SU-DHL-6 (cell line): ENCODE results near the gene ADPRS.

Source experiments
- H2AFZ ChIP-seq: fragments of 200-600 bp; sonication (generic); 2 replicates; pipeline ENCODE4 v1.6.1; 2014; ENCODE audit warnings: low read depth, mild to moderate bottlenecking, moderate library complexity, mixed read lengths, antibody characterized with exemption, low read length; ENCODE audit not compliant: severe bottlenecking
- H3F3A ChIP-seq: fragments of 200-600 bp; shearing (Covaris generic); 2 replicates; pipeline ENCODE4 v1.6.0; 2016; ENCODE audit warnings: antibody characterized with exemption, mild to moderate bottlenecking; ENCODE audit not compliant: insufficient read depth
- H3K27ac ChIP-seq: fragments of 200-600 bp; sonication (generic); 2 replicates; pipeline ENCODE4 v1.5.1; 2016; ENCODE audit warnings: low read depth, mild to moderate bottlenecking, low read length, moderate library complexity, mixed read lengths
- H3K27me3 ChIP-seq: fragments of 200-600 bp; sonication (generic), shearing (Covaris generic); 2 replicates; pipeline ENCODE4 v1.6.0; 2014; ENCODE audit warnings: mild to moderate bottlenecking, low read length
- H3K36me3 ChIP-seq: fragments of 200-600 bp; sonication (generic); 2 replicates; pipeline ENCODE4 v1.6.1; 2014; ENCODE audit warnings: mild to moderate bottlenecking, low read length, mixed read lengths
- H3K4me2 ChIP-seq: fragments of 300-600, 200-600 bp; shearing (Covaris generic), sonication (generic); 2 replicates; pipeline ENCODE4 v1.6.0; 2014; ENCODE audit warnings: low read length, low read depth, mild to moderate bottlenecking; ENCODE audit not compliant: poor library complexity, severe bottlenecking
- H3K4me3 ChIP-seq: fragments of 200-600 bp; sonication (generic); 2 replicates; pipeline ENCODE4 v1.5.1; 2014; ENCODE audit warnings: antibody characterized with exemption, low read length, mild to moderate bottlenecking, mixed read lengths; ENCODE audit not compliant: insufficient read depth, poor library complexity, severe bottlenecking
- H3K79me2 ChIP-seq: fragments of 200-600 bp; sonication (generic); 2 replicates; pipeline ENCODE4 v1.6.1; 2014; ENCODE audit warnings: mild to moderate bottlenecking, low read length, moderate library complexity; ENCODE audit not compliant: insufficient read depth
- H3K9ac ChIP-seq: fragments of 200-600 bp; sonication (generic); 2 replicates; pipeline ENCODE4 v1.7.0; 2014; ENCODE audit warnings: mild to moderate bottlenecking, low read length
- H3K9me2 ChIP-seq: fragments of 200-600 bp; sonication (generic); replicated peaks from 2 replicates; pipeline ENCODE4 v1.6.1; 2014; ENCODE audit warnings: low read length; ENCODE audit not compliant: insufficient read depth
- H3K9me3 ChIP-seq: fragments of 200-600 bp; sonication (generic); 2 replicates; pipeline ENCODE4 v1.6.1; 2014; ENCODE audit warnings: low read length, mixed read lengths; ENCODE audit not compliant: insufficient read depth
- H4K20me1 ChIP-seq: fragments of 200-600 bp; sonication (generic); 2 replicates; pipeline ENCODE4 v1.6.1; 2014; ENCODE audit warnings: low read depth, mild to moderate bottlenecking, antibody characterized with exemption, low read length, moderate library complexity, mixed read lengths
- CTCF ChIP-seq: fragments of 200-600 bp; sonication (generic); IDR thresholded peaks from one replicate; pipeline ENCODE4 v1.5.1; 2017; ENCODE audit warnings: antibody characterized with exemption, mild to moderate bottlenecking, low read length, moderate library complexity; ENCODE audit not compliant: insufficient read depth, poor library complexity, severe bottlenecking
- EZH2phosphoT487 ChIP-seq: fragments of 200-600 bp; sonication (generic), shearing (Covaris generic); conservative IDR thresholded peaks from 2 replicates; pipeline ENCODE4 v1.6.1; 2018; ENCODE audit warnings: mild to moderate bottlenecking, antibody characterized with exemption, low read length, moderate library complexity, mixed read lengths

Gene ADPRS

GRCh38 chr1:36084497-36085115, 4.1 kb upstream of the ADPRS start:
- Histone ChIP-seq H4K20me1 (no peaks in the 10 kb centered on the region), H3F3A (no peaks in the 10 kb centered on the region), H3K4me2 (no peak overlapping the region), H3K9me3 (no peaks in the 10 kb centered on the region), H3K79me2 (peaks cover 7% of the 10 kb centered on the region), H3K27ac (no peak overlapping the region), H3K36me3 (no peaks in the 10 kb centered on the region), H3K4me3 (no peak overlapping the region), H2AFZ (no peak overlapping the region), H3K9me2 (no peaks in the 10 kb centered on the region), H3K27me3 (no peaks in the 10 kb centered on the region), H3K9ac (no peak overlapping the region)
- no peak for TF ChIP-seq EZH2phosphoT487
- TF ChIP-seq CTCF: no peak

GRCh38 chr1:36085126-36085525, 3.6 kb upstream of the ADPRS start:
- no peaks in the 10 kb centered on the region for H3K9me2 ChIP-seq
- no peak overlapping the region for H3K4me2 ChIP-seq
- H3K9me3 ChIP-seq: no peaks in the 10 kb centered on the region
- H3K4me3 ChIP-seq: no peak overlapping the region
- no peak overlapping the region for H3K9ac ChIP-seq
- H3K36me3 ChIP-seq: no peaks in the 10 kb centered on the region
- no peaks in the 10 kb centered on the region for H3K27me3 ChIP-seq
- TF ChIP-seq EZH2phosphoT487 (no peak), CTCF (no peak)
- no peak overlapping the region for H2AFZ ChIP-seq
- no peaks in the 10 kb centered on the region for H3F3A ChIP-seq
- no peak overlapping the region for H3K27ac ChIP-seq
- H4K20me1 ChIP-seq: no peaks in the 10 kb centered on the region
- H3K79me2 ChIP-seq: peaks cover 12% of the 10 kb centered on the region

- Histone ChIP-seq H3K4me2 (no peak overlapping the region), H3K9me2 (no peaks in the 10 kb centered on the region), H3K79me2 (peaks cover 14% of the 10 kb centered on the region), H3K27me3 (no peaks in the 10 kb centered on the region), H3K9me3 (no peaks in the 10 kb centered on the region), H3K36me3 (no peaks in the 10 kb centered on the region), H3F3A (no peaks in the 10 kb centered on the region), H3K9ac (no peak overlapping the region), H3K4me3 (no peak overlapping the region), H3K27ac (no peak overlapping the region), H2AFZ (no peak overlapping the region), H4K20me1 (no peaks in the 10 kb centered on the region)
- TF ChIP-seq EZH2phosphoT487 (no peak), CTCF (no peak)
These were observed 2.8 kb upstream of the ADPRS start for GRCh38 chr1:36085686-36086526.
